OCI-LY7 (cell line): Measurements from ENCODE around the gene LSM8. TPM values are rescaled to one million over a fixed set of nuclear protein-coding genes. Genes with fewer than 3 reads are reported as not detected.
A peak's percentile ranks its signal among the peaks of the same experiment; 100 is the strongest.

Experiments used
- BruUV-seq: library from RNA; stranded (reverse); fragments of 400-500 nt; replicated peaks from 2 replicates; lab custom pipeline; 2021; lab: Mats Ljungman, UMichigan
- CTCF ChIA-PET: fragments of 300-600 bp; sonication (Branson Sonifier 250); formaldehyde crosslinking; loops from one replicate; lab custom pipeline; 2022; ENCODE audit warnings: antibody characterized with exemption; ENCODE audit not compliant: unreplicated experiment; lab: Charles Lee
- POLR2A ChIA-PET: fragments of 300-600 bp; sonication (Branson Sonifier 250); formaldehyde crosslinking; loops from one replicate; lab custom pipeline; 2022; ENCODE audit warnings: antibody characterized with exemption; lab: Charles Lee
- DNase-seq: peaks from one replicate; pipeline ENCODE4 v3.0.0-alpha.2; 2015; ENCODE audit warnings: low spot score
- H2AFZ ChIP-seq: fragments of 200-600 bp; sonication (generic), shearing (Covaris generic); 2 replicates; pipeline ENCODE4 v1.6.1; 2014; ENCODE audit warnings: mild to moderate bottlenecking, antibody characterized with exemption, low read length, moderate library complexity
- H3K27ac ChIP-seq: fragments of 200-600 bp; sonication (generic); 2 replicates; pipeline ENCODE4 v1.5.1; 2014; ENCODE audit warnings: mixed run types, low read depth, mild to moderate bottlenecking, moderate library complexity, low read length, inconsistent platforms; ENCODE audit not compliant: poor library complexity, severe bottlenecking
- H3K36me3 ChIP-seq: fragments of 200-600 bp; sonication (generic); 2 replicates; pipeline ENCODE4 v1.6.1; 2014; ENCODE audit warnings: mild to moderate bottlenecking, antibody characterized with exemption, low read length, moderate library complexity, mixed read lengths; ENCODE audit not compliant: insufficient read depth
- H3K4me1 ChIP-seq: fragments of 200-600 bp; sonication (generic); 2 replicates; pipeline ENCODE4 v1.5.1; 2014; ENCODE audit warnings: mild to moderate bottlenecking, low read length; ENCODE audit not compliant: insufficient read depth, poor library complexity, severe bottlenecking
- H3K4me2 ChIP-seq: fragments of 200-600 bp; sonication (generic); 2 replicates; pipeline ENCODE4 v1.6.1; 2014; ENCODE audit warnings: mild to moderate bottlenecking, low read length
- H3K4me3 ChIP-seq: fragments of 200-600 bp; sonication (generic); 2 replicates; pipeline ENCODE4 v1.5.1; 2014; ENCODE audit warnings: mild to moderate bottlenecking, low read depth, low read length; ENCODE audit not compliant: poor library complexity, severe bottlenecking
- H3K79me2 ChIP-seq: fragments of 200-600 bp; sonication (generic); 2 replicates; pipeline ENCODE4 v1.6.1; 2016; ENCODE audit warnings: low read depth, mild to moderate bottlenecking, low read length, moderate library complexity, mixed read lengths; ENCODE audit not compliant: insufficient read depth
- H3K9me2 ChIP-seq: fragments of 200-600 bp; sonication (generic); 2 replicates; pipeline ENCODE4 v1.6.1; 2016; ENCODE audit warnings: mild to moderate bottlenecking, low read length, mixed read lengths; ENCODE audit not compliant: insufficient read depth
- H3K9me3 ChIP-seq: fragments of 200-600 bp; sonication (generic); 2 replicates; pipeline ENCODE4 v1.6.1; 2014; ENCODE audit warnings: mild to moderate bottlenecking, mixed run types, low read length, mixed read lengths
- H4K20me1 ChIP-seq: fragments of 200-600 bp; sonication (generic); 2 replicates; pipeline ENCODE4 v1.6.1; 2014; ENCODE audit warnings: mild to moderate bottlenecking, antibody characterized with exemption, low read length, moderate library complexity, mixed read lengths; ENCODE audit not compliant: insufficient read depth
- CTCF ChIP-seq: fragments of 200-600 bp; sonication (generic); conservative IDR thresholded peaks from 2 replicates; pipeline ENCODE4 v1.5.1; 2014; ENCODE audit warnings: mild to moderate bottlenecking, antibody characterized with exemption, low read length, moderate library complexity, mixed read lengths
- EZH2phosphoT487 ChIP-seq: fragments of 200-600 bp; sonication (generic); IDR thresholded peaks from 2 replicates; pipeline ENCODE4 v1.6.1; 2018; ENCODE audit warnings: low read depth, borderline replicate concordance, mild to moderate bottlenecking, mixed run types, antibody characterized with exemption, low read length, moderate library complexity, mixed read lengths
- intact Hi-C: fragments of 100-400 bp; cut with micrococcal nuclease; formaldehyde crosslinking; loops from one replicate; pipeline ENCODE4 v1.10.0; 2022; ENCODE audit not compliant: unreplicated experiment
- total RNA-seq, 2 experiments: library from RNA; depleted of rRNA in 1 of 2; stranded (reverse); fragments of >200 nt in 1 of 2; shearing (Covaris generic) in 1 of 2; gene quantifications; 2 replicates each; pipeline ENCODE4 v1.2.3, GENCODE V29; 2014 to 2022

The LSM8 gene
- total RNA-seq, 2 experiments from 2014 or later = 80.7 to 105 TPM

GRCh38 chr7:118195837-118196474 is 12.0 kb downstream of the LSM8 start:
- TF ChIP-seq CTCF (peak; percentile 93), EZH2phosphoT487 (no peak)
- Histone ChIP-seq H3K36me3 (peaks cover 49% of the 10 kb centered on the region), H4K20me1 (peaks cover 5% of the 10 kb centered on the region), H3K4me3 (no peak overlapping the region), H2AFZ (no peak overlapping the region), H3K4me2 (no peak overlapping the region), H3K27ac (no peak overlapping the region), H3K9me3 (no peaks in the 10 kb centered on the region), H3K4me1 (no peaks in the 10 kb centered on the region), H3K9me2 (no peaks in the 10 kb centered on the region), H3K79me2 (peaks cover 6% of the 10 kb centered on the region; the same call in 1 of the 2 replicates)
- BruUV-seq = no TSS peak
- DNase-seq = peak; percentile 75
- intact Hi-C loops = no loop called here
- ChIA-PET POLR2A (interaction anchor here (0.6 kb wide), 2 partner anchors 39 to 1087 kb away, joined by 3 to 5 read pairs; no protein-coding TSS in a partner anchor), CTCF (no interaction called here)

- DNase-seq = no peak
- Histone ChIP-seq H3K27ac (no peak overlapping the region), H3K9me2 (no peaks in the 10 kb centered on the region), H4K20me1 (no peaks in the 10 kb centered on the region), H3K4me2 (no peak overlapping the region), H3K9me3 (no peaks in the 10 kb centered on the region), H3K79me2 (no peaks in the 10 kb centered on the region), H3K4me1 (no peaks in the 10 kb centered on the region), H2AFZ (no peak overlapping the region), H3K36me3 (peaks cover 2% of the 10 kb centered on the region; the same call in 1 of the 2 replicates), H3K4me3 (no peak overlapping the region)
- intact Hi-C loops = no loop called here
- POLR2A ChIA-PET = interaction anchor here (0.6 to 1.0 kb wide), 2 partner anchors 17 to 19 kb away, joined by 3 to 9 read pairs; no protein-coding TSS in a partner anchor
- BruUV-seq = no TSS peak
- CTCF ChIA-PET = no interaction called here
- TF ChIP-seq EZH2phosphoT487 = no peak
- no peak for TF ChIP-seq CTCF
These were observed 18.1 kb downstream of the LSM8 start for GRCh38 chr7:118202061-118202460.
